GM12878 (cell line): ENCODE results near the gene HLX.

Source experiments
- CREM ChIP-seq: IDR thresholded peaks from 2 replicates; pipeline ENCODE4 v1.6.1; 2014; ENCODE audit warnings: antibody characterized with exemption, low read depth
- EZH2 ChIP-seq: IDR thresholded peaks from 2 replicates; pipeline ENCODE4 v1.6.1; 2012; ENCODE audit warnings: low read depth, mild to moderate bottlenecking, control low read depth, inconsistent platforms, low read length, borderline replicate concordance; ENCODE audit not compliant: control insufficient read depth
- HSF1 ChIP-seq: fragments of 150-350 bp; IDR thresholded peaks from 2 replicates; pipeline ENCODE4 v1.6.1; 2014; ENCODE audit warnings: mild to moderate bottlenecking, low read depth, low read length
- MYC ChIP-seq: IDR thresholded peaks from 2 replicates; pipeline ENCODE4 v1.6.1; 2011; ENCODE audit warnings: mild to moderate bottlenecking, low read length, moderate library complexity, inconsistent platforms; ENCODE audit not compliant: insufficient read depth, insufficient replicate concordance, insufficient read length, severe bottlenecking
- NR2C2 ChIP-seq: IDR thresholded peaks from 2 replicates; pipeline ENCODE4 v1.6.1; 2011; ENCODE audit warnings: borderline replicate concordance, low read depth; ENCODE audit not compliant: control insufficient read depth, insufficient read length
- POLR2A ChIP-seq: IDR thresholded peaks from 2 replicates; pipeline ENCODE4 v1.6.1; 2011; ENCODE audit warnings: low read depth, mild to moderate bottlenecking, low read length
- REST ChIP-seq: IDR thresholded peaks from 2 replicates; pipeline ENCODE4 v1.6.1; 2012; ENCODE audit warnings: mild to moderate bottlenecking, low read depth, low read length
- YBX1 ChIP-seq: fragments of 450-650 bp; IDR thresholded peaks from 2 replicates; pipeline ENCODE4 v1.6.1; 2016; ENCODE audit warnings: antibody characterized with exemption
- TF ChIP-seq, protein P1 (sequence below), 3 experiments: IDR thresholded peaks in 2 of 3; conservative IDR thresholded peaks in 1 of 3; 2 replicates each; pipeline ENCODE4 v1.5.1; 2011; ENCODE audit warnings: low read depth in 3 of 3, low read length in 3 of 3, mild to moderate bottlenecking in 3 of 3, control low read depth in 2 of 3, moderate library complexity in 2 of 3, inconsistent platforms in 1 of 3, mixed read lengths in 1 of 3; ENCODE audit not compliant: control insufficient read depth in 2 of 3, insufficient read depth in 1 of 3; ENCODE audit errors: extremely low read depth in 1 of 3

DNA sequence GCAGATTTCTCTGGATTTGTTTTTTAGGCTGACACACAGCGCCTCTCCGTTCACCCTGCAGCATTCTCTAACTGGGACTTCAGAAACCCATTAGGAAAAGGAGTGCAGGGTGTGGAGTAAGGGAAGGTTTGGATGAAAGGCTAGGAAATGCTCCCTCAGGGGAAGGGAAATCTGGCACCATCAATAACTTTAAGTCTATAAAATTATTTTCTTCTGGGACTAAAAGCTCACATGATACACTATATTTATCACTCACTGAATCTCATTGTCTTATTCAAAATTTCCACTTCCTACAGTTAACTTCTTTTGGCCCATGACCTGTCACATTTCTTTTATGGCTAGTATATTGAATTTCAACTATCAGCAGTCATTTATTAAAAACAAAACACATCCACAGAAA lies 45.8 kb upstream of the HLX start:
- no peak for TF ChIP-seq REST
- no peak for TF ChIP-seq MYC
- no peak for TF ChIP-seq CREM
- no peak for TF ChIP-seq POLR2A
- TF ChIP-seq HSF1 = no peak
- TF ChIP-seq, protein P1, sequence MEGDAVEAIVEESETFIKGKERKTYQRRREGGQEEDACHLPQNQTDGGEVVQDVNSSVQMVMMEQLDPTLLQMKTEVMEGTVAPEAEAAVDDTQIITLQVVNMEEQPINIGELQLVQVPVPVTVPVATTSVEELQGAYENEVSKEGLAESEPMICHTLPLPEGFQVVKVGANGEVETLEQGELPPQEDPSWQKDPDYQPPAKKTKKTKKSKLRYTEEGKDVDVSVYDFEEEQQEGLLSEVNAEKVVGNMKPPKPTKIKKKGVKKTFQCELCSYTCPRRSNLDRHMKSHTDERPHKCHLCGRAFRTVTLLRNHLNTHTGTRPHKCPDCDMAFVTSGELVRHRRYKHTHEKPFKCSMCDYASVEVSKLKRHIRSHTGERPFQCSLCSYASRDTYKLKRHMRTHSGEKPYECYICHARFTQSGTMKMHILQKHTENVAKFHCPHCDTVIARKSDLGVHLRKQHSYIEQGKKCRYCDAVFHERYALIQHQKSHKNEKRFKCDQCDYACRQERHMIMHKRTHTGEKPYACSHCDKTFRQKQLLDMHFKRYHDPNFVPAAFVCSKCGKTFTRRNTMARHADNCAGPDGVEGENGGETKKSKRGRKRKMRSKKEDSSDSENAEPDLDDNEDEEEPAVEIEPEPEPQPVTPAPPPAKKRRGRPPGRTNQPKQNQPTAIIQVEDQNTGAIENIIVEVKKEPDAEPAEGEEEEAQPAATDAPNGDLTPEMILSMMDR (IDR thresholded peaks at IDR 0.05 in 2 of 3, conservative IDR thresholded peaks at IDR 0.05 in 1 of 3; ENCODE audit: control insufficient read depth in 2 of 3, extremely low read depth in 1 of 3, insufficient read depth in 1 of 3, low read depth in 3 of 3, low read length in 3 of 3) = no peak
- TF ChIP-seq NR2C2 = no peak
- no peak for TF ChIP-seq EZH2
- no peak for TF ChIP-seq YBX1
